Esophagus (tissue), 2 donors: Measurements from ENCODE around the gene ACCS. TPM values are rescaled to one million over a fixed set of nuclear protein-coding genes. Genes with fewer than 3 reads are reported as not detected.
A peak's percentile ranks its signal among the peaks of the same experiment; 100 is the strongest.

Source experiments
- H3K27ac ChIP-seq, 2 donors: one replicate each; pipeline ENCODE4 v1.5.1; 2013; ENCODE audit warnings: low read depth in 2 of 2, mild to moderate bottlenecking in 2 of 2, inconsistent platforms in 1 of 2, low read length in 1 of 2, moderate library complexity in 1 of 2
- H3K27me3 ChIP-seq, 2 donors: one replicate each; pipeline ENCODE4 v1.6.1; 2013; ENCODE audit warnings: low read length in 2 of 2, control low read depth in 1 of 2, mild to moderate bottlenecking in 1 of 2; ENCODE audit not compliant: insufficient read depth in 2 of 2, control insufficient read depth in 1 of 2
- H3K36me3 ChIP-seq, 2 donors: one replicate each; pipeline ENCODE4 v1.6.1; 2013; ENCODE audit warnings: low read length in 1 of 2; ENCODE audit not compliant: control insufficient read depth in 2 of 2, insufficient read depth in 2 of 2
- H3K4me1 ChIP-seq, 2 donors: one replicate each; pipeline ENCODE4 v1.6.1; 2013; ENCODE audit warnings: low read length in 1 of 2; ENCODE audit not compliant: control insufficient read depth in 2 of 2, insufficient read depth in 2 of 2
- H3K4me3 ChIP-seq, 2 donors: one replicate each; pipeline ENCODE4 v1.5.1; 2013; ENCODE audit warnings: low read length in 2 of 2, mild to moderate bottlenecking in 2 of 2, low read depth in 1 of 2, moderate library complexity in 1 of 2
- H3K9me3 ChIP-seq, 2 donors: one replicate each; pipeline ENCODE4 v1.6.1; 2013; ENCODE audit warnings: mild to moderate bottlenecking in 2 of 2, low read depth in 1 of 2, low read length in 1 of 2, moderate library complexity in 1 of 2; ENCODE audit not compliant: control insufficient read depth in 2 of 2, insufficient read depth in 1 of 2
- WGBS, 2 donors: extraction: QIAGEN DNeasy Blood & Tissue Kit; methylation state at CpG; one replicate each; pipeline ENCODE4 v1.1.7; 2013; 5-methylcytosine and 5-hydroxymethylcytosine counted together
- polyA plus RNA-seq, 2 donors: library from polyadenylated mRNA; stranded (reverse); fragments of 200-250 nt; gene quantifications; one replicate each; pipeline ENCODE4 v1.2.3, GENCODE V29; 2013
- donor health status: healthy with polysubstance abuse.
- donor health status: Bipolar disorder and iron deficiency.

Gene ACCS
- polyA plus RNA-seq, 2 donors = 6.5 to 28.7 TPM

- peaks cover 0 to 2% of the 10 kb centered on the region in 2 donors for H3K36me3 ChIP-seq
- no peaks in the 10 kb centered on the region for H3K27me3 ChIP-seq
- WGBS, 2 donors = 50 to 53% methylated on average over 4 of the region's 4 CpGs
- peak overlapping the region in 1 of 2 donors; percentile 99 for H3K27ac ChIP-seq
- peaks cover 0 to 2% of the 10 kb centered on the region in 2 donors for H3K4me1 ChIP-seq
- H3K4me3 ChIP-seq = no peak overlapping the region
- no peaks in the 10 kb centered on the region for H3K9me3 ChIP-seq
These were observed 859 bp upstream of the ACCS start for GRCh38 chr11:44065161-44065661.

GRCh38 chr11:44066732-44067141 is 667 bp downstream of the ACCS start:
- Histone ChIP-seq H3K9me3 (no peaks in the 10 kb centered on the region), H3K4me1 (peaks cover 0 to 2% of the 10 kb centered on the region in 2 donors), H3K4me3 (peak overlapping the region; percentile 80 to 83), H3K27ac (peak overlapping the region; percentile 95 to 99), H3K36me3 (peaks cover 0 to 2% of the 10 kb centered on the region in 2 donors), H3K27me3 (no peaks in the 10 kb centered on the region)
- 9 to 31% methylated on average over 10 of the region's 10 CpGs for WGBS, 2 donors

- Histone ChIP-seq H3K27ac (no peak overlapping the region), H3K4me3 (peak overlapping the region in 1 of 2 donors; percentile 83), H3K4me1 (peaks cover 0 to 2% of the 10 kb centered on the region in 2 donors), H3K36me3 (peaks cover 0 to 2% of the 10 kb centered on the region in 2 donors), H3K27me3 (no peaks in the 10 kb centered on the region), H3K9me3 (no peaks in the 10 kb centered on the region)
- 64 to 79% methylated on average over 5 of the region's 5 CpGs for WGBS, 2 donors
These were observed 1.2 kb downstream of the ACCS start for GRCh38 chr11:44067266-44067665.

GRCh38 chr11:44068180-44068579 is 2.1 kb downstream of the ACCS start:
- Histone ChIP-seq H3K4me1 (peaks cover 0 to 2% of the 10 kb centered on the region in 2 donors), H3K36me3 (peaks cover 0 to 7% of the 10 kb centered on the region in 2 donors), H3K9me3 (no peaks in the 10 kb centered on the region), H3K27me3 (no peaks in the 10 kb centered on the region), H3K27ac (no peak overlapping the region), H3K4me3 (no peak overlapping the region)
- WGBS, 2 donors = 98% methylated on average over 2 of the region's 2 CpGs

GRCh38 chr11:44071157-44071556 is 5.1 kb downstream of the ACCS start:
- Histone ChIP-seq H3K4me3 (no peak overlapping the region), H3K4me1 (peaks cover 0 to 2% of the 10 kb centered on the region in 2 donors), H3K27ac (no peak overlapping the region), H3K9me3 (no peaks in the 10 kb centered on the region), H3K36me3 (peaks cover 0 to 22% of the 10 kb centered on the region in 2 donors), H3K27me3 (no peaks in the 10 kb centered on the region)
- 84 to 87% methylated on average over 3 of the region's 3 CpGs for WGBS, 2 donors

GRCh38 chr11:44072757-44073658 is 6.9 kb downstream of the ACCS start:
- peaks cover 0 to 24% of the 10 kb centered on the region in 2 donors for H3K36me3 ChIP-seq

GRCh38 chr11:44078794-44079193 is 12.7 kb downstream of the ACCS start:
- Histone ChIP-seq H3K9me3 (no peaks in the 10 kb centered on the region), H3K4me1 (no peaks in the 10 kb centered on the region), H3K36me3 (peaks cover 0 to 32% of the 10 kb centered on the region in 2 donors), H3K27ac (no peak overlapping the region), H3K4me3 (no peak overlapping the region), H3K27me3 (no peaks in the 10 kb centered on the region)
- 86 to 95% methylated on average over 5 of the region's 5 CpGs for WGBS, 2 donors

More at GRCh38 chr11:44072757-44073658, 6.9 kb downstream of the ACCS start:
- no peaks in the 10 kb centered on the region for H3K4me1 ChIP-seq
- WGBS, 2 donors = 93 to 94% methylated on average over 8 of the region's 8 CpGs
- H3K4me3 ChIP-seq = no peak overlapping the region
- no peaks in the 10 kb centered on the region for H3K9me3 ChIP-seq
- H3K27me3 ChIP-seq = no peaks in the 10 kb centered on the region
- H3K27ac ChIP-seq = no peak overlapping the region

- Histone ChIP-seq H3K4me1 (no peaks in the 10 kb centered on the region), H3K27me3 (no peaks in the 10 kb centered on the region), H3K36me3 (peaks cover 0 to 30% of the 10 kb centered on the region in 2 donors), H3K27ac (no peak overlapping the region), H3K4me3 (no peak overlapping the region), H3K9me3 (peaks cover 0 to 1% of the 10 kb centered on the region in 2 donors)
- 83 to 94% methylated on average over 6 of the region's 6 CpGs for WGBS, 2 donors
These were observed 13.3 kb downstream of the ACCS start for GRCh38 chr11:44079376-44079775.

- H3K4me3 ChIP-seq = no peak overlapping the region
- H3K9me3 ChIP-seq = peaks cover 0 to 4% of the 10 kb centered on the region in 2 donors
- H3K36me3 ChIP-seq = peaks cover 0 to 20% of the 10 kb centered on the region in 2 donors
- no peak overlapping the region for H3K27ac ChIP-seq
- H3K4me1 ChIP-seq = no peaks in the 10 kb centered on the region
- WGBS, 2 donors = 91 to 93% methylated on average over 9 of the region's 9 CpGs
- no peaks in the 10 kb centered on the region for H3K27me3 ChIP-seq
These were observed 14.9 kb downstream of the ACCS start for GRCh38 chr11:44080951-44081350.
